Measurements from ENCODE around the gene NOS3.

NOS3 gene

DNA sequence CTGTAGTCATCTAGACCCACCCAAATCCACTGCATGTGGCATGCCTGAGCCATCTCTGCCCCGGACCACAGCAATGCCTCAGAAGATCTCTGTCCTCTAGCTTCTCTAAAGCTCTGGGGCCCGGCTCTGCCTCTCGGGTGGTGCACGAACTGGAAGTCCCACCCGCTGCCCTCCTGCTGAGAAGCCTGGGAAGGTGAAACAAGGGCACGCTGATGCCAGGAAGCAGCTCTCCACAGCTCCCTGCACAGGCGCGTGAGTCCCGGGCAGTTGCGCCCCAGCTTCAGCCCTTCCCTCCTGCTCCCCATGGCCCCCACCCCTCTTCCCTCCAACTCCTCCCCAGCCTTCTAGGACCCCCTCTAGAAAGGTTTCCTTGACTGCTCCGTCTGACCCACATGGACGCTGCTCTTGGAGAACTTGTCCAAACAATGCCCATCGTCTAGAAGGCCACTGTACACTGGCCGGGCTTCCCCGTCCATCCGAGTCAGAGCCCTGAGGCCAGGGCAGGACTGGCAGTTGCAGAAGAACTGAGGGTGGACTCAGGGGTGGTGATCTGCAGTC lies 25.5 kb upstream of the NOS3 start:
- DNase-seq: no peak

DNA sequence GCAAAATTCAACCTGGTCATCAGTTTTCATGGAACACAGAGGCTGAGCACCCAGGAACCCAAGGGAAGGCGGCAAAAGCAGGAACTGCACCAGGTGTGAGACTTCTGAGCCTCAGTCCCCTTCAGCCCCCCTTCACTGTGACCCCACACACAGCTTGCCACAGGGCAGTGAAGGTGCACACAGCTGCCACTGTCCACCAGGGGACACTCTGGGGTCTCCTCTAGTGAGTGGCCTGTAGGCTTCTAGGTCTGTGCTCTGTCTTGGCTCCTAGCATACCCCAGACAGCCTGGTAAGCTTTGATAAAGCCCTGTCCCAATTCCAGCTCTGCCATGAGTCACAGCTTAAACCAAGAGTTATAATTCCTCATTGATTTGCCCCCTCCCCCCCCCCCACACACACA lies 24.8 kb upstream of the NOS3 start:
- DNase-seq: no peak

DNA sequence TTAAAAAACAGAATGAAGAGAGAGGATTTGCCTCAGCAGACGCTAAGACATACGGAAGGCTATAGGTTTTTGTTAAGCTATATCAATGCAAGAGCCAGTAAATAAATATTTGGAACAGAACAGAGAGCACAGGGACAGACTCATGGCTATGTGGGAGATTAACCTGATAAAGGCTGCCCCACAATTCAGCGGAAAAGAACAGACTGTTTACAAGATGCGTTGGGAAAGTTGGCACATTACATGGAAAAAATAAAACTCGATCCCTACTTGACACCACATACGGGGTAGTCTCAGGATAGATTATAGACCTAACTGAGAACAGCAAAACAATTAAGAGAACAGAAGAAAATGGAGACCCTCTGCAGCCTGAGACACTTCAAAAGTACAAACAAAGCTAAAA lies 23.5 kb upstream of the NOS3 start:
- DNase-seq: no peak

DNA sequence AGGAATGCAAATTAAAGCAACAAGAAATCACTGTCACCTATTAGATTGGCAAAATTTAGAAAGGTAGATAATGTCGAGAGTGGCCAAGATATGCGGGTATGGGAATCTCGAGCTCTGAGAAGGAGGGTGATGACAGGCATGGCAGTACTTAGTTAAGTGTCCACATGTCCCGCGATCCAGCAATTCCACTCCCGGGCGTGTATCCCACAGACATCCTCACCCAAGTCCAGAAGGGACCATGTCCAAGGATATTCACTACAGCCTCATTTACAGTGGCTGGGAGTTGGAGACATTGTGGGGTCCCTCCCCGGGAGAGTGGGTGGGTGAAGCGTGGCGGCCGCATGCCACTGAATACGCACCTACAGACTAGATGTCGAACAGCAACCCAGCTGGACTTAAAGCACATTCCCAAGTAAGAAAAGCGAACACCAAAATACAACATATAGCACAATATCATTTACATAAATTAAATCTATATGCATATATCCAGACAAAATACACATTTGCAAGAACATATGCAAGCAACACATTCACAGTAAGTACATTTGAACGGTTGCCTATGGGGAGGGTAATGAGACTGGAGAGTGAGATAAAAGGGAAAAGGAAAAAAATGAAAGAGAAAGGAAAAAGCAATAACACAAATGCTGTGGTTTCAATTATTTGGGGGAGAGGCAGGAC lies 22.6 kb upstream of the NOS3 start:
- no peak for DNase-seq

DNA sequence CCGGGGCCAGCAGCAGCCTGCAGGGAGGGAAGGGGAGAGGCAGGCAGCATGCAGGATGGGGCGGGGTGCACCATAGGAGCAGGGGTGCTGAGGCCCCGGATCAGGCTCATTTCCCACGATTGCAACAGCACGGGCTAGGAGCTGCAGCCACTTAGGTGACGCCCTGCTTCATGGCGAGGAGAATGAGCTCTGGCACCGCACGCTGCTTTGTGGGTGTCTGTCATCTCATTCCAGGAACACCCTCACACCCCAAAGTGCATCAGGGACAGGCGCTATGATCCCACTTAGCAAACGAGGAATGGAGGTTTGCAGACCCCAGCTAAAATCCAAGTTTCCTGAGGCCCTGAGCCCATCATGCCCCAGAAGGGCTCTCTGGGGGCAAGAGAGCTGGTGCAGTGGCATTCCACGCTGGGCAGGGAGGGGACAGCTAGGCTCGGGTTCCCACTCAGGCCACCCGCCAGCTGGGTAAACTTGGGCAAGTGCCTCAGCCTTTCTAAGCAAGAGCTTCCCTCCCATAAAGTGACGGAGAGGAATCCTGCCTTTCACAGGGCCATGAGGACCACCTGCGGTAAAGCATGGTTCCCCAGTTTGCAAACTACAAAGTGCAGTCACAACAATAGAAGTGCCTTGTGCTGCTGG lies 22.0 kb upstream of the NOS3 start:
- DNase-seq: no peak

DNA sequence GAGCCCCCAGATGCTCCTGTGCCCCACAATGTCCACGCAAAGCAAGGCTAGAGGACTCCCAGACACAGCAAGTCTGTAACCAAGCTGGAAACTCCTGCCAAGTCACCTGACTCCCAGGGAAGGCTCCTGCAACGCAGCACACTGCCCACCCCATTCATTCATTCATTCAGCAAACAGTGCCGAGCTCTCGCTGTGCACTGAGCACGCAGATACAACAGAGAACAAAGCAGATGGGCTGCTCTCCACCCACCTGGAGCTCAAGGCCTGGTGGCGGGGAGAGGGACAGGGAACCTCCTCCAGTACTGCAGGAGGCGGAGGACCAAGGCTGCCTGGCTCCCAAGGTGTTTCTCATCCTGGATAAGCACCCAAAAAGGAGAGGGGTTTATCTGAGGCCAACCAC lies 21.3 kb upstream of the NOS3 start:
- no peak for DNase-seq

DNA sequence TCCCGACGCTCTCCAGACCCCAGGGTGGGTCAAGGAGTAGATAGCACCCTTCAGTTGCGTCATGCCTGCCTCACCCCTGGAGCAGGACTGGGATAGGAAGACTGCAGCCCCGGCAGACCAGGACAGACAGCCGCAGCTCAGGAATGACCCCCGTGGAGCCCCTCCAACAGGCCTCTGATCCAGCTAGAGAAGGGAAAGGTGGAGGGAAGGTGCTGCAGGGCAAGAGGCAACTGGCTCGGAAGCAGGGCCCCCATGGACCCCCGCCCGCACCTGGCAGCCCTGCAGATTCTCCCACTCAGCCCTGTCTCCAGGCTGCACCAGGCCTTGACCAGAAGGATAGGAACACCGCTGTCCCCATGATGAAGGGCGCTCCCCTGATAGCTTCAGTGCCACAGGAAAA lies 20.4 kb upstream of the NOS3 start:
- DNase-seq: no peak

DNA sequence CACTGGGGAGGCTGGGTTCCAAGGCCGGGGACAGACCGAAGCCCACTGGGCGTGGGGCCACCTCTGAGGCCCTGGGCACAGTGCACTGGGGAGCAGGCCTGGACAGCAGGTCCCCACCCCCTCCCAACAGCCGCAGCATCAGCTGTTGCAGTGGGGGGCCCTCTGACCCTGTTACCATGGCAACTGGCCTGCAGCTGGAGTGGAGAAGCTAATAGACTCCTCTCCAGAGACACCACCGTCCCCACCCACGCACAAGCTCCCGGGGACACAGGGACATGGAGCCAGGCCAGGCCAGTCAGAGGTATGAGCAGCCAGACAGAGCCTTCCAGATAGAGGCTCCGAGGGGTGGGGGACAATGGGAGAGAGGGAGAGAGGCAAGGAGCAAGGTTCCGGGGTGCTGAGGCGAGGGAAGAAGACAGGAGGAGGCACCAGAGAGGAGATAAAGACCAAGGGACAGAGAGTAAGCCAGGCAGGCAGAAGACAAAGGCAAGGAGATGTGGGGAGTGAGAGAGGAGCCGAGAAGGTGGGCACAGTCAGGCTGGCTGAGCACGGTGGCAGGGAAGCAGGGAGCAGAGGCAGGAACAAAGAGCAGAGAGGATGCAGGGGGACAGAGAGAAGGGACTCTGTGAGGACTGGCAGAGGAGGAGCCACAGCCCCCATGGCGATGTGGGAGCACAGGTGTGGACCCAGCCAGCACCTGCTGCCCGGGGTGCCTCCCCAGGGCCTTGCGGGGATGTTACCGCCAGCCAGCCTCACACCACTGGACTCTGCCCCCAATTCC lies 19.4 kb upstream of the NOS3 start:
- no peak for DNase-seq

DNA sequence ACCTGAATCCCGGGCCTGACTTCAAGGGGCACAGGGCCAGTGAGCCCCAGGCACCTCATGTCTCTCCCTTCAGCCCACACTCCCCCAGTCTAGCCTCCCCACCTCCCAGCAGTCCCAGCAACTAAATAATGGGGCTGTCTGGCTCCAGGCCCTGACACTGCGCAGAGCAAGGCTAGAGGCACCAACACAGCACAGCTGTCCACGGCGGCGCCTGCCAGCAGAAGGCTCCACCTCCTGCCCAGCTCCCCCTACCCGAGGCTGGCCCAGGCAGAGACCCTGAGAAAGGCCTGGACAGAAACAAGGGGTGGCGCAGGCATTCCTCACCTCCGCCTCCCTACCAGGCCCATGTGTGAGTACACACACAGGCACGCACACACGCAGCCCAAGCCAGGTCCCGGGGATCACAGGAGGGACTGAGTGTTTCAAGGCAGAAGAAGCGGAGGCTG lies 18.8 kb upstream of the NOS3 start:
- DNase-seq: no peak

DNA sequence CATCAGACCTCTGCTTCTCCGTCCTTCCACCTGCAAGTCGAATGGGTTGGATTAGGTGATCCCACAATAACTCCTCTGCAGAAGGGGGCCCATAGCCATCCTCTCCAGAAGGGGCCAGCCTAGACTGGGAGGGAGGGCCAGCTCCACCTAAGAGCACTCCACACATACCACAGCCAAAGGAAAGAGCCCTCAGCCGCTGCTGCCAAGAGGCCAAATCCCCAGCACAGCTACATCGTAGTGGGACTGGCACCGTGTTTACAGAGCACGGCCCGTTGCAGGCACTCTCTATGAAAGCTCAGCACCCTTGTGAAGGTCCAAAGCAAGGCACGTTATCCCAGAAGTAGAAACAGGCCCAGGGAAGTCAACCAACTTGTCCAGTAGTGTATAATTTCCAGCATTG lies 18.1 kb upstream of the NOS3 start:
- DNase-seq: no peak

DNA sequence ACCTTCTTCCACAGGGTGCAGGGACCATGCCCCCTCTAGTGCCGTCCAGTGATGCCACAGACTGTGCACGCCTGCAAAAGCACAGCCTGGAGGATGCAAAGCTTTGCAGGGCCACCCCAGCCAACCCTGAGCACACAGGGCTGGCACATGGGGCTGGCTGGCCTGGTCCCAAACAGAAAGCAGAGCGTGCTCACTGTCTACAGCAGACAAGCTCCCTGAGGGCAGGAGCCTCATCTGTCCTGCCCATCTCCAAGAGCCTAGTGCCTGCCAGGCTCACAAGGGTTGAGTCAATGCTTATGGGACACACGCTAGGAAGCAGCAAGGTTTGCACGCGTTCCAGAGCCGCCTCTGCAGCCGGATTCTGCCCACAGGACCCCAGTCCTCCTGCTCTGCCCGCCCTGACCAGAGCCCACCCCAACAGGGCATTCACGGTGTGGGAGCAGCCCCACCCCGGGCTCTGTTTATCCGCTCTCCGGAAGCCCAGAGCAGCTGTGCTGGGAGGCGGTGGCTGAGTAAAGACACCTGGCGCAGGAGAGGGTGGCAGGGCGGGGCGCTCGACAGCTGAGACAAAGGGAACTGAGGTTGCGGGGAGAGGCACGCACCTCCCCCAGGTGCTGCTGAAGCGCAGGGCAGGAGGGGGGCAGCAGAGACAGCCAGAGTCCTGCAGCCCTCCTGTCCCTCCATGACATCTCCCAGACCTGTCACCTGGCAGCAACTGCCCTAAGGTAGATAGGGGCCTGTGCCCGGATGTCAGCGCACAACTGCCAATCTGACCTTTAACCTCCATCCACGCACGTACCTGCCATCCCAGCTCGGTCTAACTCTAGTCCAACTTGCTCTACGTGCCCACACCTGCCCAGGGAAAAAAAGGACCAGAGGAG lies 17.0 kb upstream of the NOS3 start:
- peak; percentile 71 for DNase-seq

DNA sequence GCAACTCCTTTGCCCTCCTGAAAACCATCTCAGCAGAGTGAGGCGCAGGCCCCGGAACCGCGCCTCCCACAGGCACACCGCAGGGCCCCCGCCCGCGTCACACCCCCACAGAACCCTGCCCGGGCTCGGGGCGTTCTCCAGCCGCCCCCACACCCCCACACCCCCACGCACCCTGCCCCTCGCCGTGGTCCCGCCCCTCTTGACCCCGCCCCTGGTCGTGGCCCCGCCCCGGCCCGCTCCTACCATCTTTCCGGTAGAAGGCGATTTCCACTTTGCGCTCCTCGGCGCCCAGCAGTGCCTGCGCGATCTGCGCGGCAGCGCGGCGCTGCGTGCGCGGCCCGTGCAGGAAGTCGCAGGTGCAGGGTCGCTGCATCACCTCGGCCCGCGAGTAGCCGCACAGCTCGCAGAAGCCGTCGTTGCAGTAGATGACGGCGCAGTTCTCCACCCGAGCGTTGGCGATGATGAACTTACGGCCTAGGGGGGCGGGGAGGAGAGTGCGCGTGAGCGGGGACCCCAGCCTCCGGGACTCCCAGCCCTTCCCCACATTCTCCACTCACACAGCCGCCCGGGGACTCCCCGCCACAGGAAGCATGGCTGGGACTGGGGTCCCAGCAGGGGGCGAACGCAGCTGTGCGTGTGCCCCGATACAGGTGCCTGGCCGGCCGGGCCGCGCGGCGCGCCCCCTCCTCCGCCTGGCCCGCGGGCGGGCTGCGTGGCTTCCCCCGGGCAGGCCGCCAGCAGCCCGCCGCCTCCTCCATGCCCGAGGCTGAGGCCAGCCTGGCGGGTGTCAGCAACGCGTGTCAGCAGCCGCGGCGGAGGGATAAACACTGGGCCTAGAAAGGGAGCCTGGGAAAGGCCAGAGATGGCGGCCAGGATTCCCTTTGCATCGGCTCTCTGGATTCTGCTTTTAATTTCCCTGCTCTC lies 16.1 kb upstream of the NOS3 start:
- DNase-seq: peak; percentile 93

DNA sequence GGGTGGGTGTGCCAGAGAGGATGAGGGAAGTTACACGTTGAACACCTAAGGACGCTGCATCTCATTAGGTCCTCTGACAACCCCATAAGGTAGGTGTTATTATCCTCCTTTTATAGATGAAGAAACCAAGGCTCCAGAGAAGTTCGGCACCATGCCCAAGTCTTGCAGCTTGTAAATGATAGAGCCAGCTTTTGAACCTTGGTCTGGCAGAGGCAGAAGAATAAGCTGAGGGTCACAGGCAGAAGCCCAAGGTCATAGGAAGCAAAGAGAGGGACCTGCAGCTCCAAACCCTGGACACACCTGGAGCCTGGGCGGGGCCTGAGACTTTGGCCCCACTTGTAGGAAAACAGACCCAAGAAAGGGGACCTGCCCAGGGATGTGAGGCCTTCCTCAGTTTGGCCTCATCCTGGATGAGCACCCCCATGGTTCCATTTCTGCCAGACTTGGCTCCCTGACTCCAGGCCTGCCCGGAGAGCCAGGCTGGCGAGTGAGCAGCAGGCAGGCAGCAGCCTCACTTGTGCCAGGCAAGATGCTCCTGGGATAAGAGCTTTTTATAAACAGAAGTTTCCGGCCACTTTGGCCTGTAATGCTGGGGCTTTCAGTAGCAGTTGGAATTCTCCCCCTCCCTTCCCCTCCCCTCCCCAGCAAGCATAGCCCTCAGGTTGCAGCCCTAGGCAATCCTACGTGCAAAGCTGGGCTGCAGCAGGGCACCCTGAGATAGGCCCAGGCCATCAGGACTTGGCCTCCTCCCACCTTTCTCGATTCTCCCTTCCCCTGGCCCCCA lies 15.1 kb upstream of the NOS3 start:
- no peak for DNase-seq

DNA sequence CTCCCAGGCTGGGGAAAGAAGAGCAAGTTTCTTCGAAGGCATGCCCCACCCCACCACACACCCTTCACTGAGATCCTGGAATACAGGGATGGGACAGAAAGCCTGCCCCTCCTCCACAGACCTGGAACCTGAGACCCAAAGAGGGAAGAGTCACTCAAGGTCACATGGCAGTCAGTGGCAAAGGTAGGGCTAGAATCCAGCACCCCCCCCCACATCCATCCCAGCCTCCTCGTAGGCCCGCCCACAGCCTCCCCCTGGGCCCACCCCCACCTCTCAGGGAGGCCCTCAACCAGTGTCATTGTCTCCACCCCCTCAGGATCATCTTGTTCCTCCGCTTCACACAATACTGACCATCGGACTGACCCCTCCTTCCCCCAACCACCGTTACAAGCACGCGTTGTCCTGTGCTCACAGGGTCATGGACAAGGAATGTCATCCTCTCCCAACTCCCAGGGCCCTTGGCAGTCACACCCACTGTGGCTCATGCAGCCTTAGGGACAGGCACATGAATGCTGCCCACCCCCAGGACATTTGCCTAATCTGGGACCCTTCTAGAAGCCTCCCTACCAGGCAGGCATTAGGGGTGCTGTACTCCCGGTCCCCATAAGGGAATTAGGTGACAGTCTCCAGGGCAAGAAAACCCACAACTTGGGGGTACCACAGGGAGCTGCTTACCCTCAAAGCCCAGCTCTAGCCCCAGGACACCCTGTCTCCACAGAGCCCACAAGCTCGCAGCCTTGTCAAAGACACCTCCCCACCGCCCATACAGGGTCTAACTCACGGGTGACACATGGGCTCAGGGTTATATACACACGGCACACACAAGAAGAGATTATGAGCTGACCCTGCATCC lies 14.1 kb upstream of the NOS3 start:
- no peak for DNase-seq

DNA sequence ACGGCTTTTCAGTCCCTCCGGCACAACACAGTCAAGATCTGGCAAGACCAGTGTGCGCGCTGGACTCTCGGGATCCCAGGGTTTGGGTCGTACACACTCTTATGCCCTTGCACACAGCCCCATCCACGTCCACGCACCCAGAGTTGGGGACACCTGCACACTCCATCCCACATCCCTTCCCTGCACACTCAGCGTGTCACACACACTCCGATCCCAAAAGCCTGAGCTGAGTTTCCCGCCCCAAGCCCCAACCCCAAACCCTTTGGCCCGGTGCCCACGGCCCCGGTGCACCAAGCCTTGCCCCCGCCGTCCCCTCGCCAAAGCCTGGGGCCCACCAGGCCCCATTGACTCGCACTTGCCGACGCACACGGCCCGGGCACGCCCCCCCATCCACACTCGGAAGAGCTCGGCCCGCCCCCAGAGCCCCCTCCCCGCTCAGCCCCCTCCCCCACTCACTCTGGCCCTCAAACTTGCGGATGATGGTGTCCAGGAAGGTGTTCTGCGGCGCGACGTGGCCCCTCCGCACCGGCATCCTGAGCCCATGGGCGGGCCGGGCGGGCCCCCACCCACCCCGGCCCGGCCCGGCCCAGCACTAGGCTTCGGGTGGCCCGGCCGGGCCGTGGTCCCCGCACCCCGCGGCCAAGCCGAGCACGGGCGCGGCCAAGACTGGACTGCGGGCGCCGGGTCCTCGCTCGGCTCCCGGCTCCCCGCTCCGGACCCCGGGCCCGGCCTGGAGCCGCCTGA lies 13.3 kb upstream of the NOS3 start:
- no peak for DNase-seq

DNA sequence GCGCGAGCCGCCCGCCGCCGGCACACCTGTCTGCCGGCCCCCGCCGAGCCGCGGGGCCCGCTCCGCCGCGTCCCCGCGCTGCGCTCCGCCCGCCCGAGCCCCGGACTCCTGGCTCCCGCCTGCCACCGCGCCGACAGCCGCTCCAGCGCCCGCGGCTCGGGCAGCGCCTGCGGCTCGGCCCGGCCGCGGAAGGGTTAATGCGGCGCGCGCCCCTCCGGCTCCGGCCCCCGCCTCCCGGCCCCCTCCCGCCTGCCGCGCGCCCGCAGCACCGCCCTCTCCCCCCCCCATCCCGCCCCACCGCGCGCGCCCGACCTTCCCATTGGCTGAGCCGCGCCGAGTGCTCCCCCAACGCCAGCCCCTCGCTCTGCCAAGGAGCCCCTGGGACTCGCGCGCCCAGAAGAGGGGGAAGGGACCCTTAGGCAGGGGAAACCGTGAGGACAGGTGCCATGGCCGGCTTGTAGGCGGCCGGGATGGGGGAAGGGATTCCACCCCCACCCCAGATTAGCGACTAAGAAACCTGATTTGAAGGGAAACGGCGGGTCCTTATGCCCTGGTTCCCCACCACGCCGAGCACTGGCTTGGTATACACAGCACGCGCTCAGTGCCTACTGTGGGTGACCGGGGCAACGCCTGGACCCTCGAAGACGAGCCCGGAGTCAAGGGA lies 12.6 kb upstream of the NOS3 start, which contains the start of gene KCNH2:
TSS of gene KCNH2 (minus strand) at position 196 of the 664 bp plus-strand sequence. CDS start 408 bp downstream, outside the sequence.
- peak; percentile 78 for DNase-seq

DNA sequence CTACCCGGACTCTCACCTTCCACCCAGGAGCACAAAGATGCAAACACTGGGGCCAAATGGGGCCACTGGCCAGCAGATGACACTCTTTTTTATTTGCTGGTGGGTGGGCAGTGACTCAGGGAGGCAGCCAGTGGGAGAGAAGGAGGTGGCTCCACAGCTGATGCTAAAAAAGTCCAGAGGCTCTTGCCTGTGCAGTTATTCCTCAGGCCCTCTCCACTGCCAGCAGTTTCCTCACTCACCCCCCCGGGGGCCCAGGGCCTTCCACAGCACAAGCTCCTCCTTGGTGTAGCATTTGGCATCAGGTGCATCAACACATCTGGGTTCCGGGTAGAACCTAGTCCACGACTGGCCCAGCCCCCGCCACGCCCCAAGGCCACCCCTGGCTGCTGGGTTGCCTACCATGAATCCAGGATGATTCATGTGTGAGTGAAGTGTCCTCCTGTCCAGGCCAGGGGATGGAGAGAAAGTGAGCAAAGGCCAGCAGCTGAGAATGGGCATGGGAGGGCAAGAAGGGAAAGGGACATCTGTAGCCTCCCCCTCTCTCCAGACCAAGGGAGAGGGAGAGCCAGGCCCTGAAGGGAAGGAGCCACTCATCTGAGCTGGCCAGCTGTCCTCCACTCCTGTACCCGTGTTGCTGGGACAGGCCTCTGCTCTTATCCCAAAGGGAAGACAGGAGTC lies 11.0 kb upstream of the NOS3 start:
- no peak for DNase-seq

DNA sequence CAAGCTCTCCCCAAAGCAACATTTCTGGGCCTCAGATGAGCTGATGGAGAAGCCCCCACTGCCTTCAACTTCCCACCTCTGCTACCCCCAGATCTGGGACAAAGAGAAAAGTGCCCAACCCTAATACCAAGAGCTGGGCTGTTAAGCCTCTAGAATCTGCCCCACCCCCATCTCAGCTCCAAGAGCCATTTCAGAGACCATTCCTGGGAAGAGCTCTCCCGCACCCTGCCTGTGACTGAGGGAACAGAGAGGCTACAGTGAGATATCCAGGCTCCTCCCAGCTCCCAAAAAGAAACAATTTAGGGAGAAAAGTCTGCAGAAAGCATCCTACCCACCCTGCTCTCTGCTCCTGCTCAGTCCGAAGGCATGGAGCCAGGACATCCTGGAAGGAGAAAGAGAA lies 10.2 kb upstream of the NOS3 start:
- DNase-seq: no peak
